ENCODE results near the gene GNG11. TPM values are rescaled to one million over a fixed set of nuclear protein-coding genes. Genes with fewer than 3 reads are reported as not detected.

GNG11 gene
- total and polyA plus RNA-seq, 2 donors (not counting 3 experiments of a cell fraction or from before 2014, with no cell fraction given), result 92.3 to 208 TPM

DNA sequence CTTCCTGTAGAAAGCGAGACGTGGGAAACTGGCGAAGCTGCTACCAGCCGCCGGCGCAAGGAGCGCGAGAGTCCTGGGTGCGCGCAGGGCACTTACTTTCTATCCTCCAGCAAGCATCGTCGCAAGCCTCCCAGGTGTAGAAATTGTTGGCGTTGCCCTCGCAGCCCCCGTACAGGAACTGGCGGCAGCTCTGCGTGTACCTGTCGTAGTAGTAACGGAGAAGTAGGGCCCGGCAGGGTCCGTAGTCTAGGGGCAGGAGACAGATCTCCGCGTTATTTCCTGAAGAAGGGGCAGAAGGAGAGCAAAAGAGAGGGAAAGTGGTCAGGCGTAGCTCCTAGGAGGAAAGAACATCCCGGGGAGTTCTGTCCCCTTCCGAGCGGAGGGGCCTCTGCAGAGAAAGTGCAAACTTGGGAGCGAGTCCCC, 31.5 kb upstream of the GNG11 start:
- peak overlapping the region; percentile 98 for H3K4me2 ChIP-seq (ENCODE audit: insufficient read depth, low read length)
- H3K4me1 ChIP-seq (ENCODE audit: control insufficient read depth, extremely low read depth, insufficient read depth, low read length), result peaks cover 21% of the 10 kb centered on the region
- no peaks in the 10 kb centered on the region for H3K79me2 ChIP-seq (ENCODE audit: control insufficient read depth, insufficient read depth, low read length)
- DNase-seq (ENCODE audit: low read depth, low spot score) (peak; percentile 54), FAIRE-seq (no peak)
- BruUV-seq (replicated peaks), result TSS peak; percentile 51
- TF ChIP-seq FOS (IDR thresholded peaks at IDR 0.05; ENCODE audit: borderline replicate concordance, insufficient read depth, low read length) (no peak), POLR2AphosphoS5 (IDR thresholded peaks at IDR 0.05; ENCODE audit: insufficient read depth, low read depth, low read length) (no peak), POLR2A (IDR thresholded peaks at IDR 0.05; ENCODE audit: low read depth, low read length) (no peak)
- TF ChIP-seq, protein P1, sequence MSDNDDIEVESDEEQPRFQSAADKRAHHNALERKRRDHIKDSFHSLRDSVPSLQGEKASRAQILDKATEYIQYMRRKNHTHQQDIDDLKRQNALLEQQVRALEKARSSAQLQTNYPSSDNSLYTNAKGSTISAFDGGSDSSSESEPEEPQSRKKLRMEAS (IDR thresholded peaks at IDR 0.05; ENCODE audit: insufficient read depth, insufficient read length), result no peak
- peaks cover 0 to 3% of the 10 kb centered on the region in 2 experiments for H3K27me3 ChIP-seq (ENCODE audit: control insufficient read depth in 2 of 2, insufficient read depth in 2 of 2, low read length in 2 of 2)
- POLR2A ChIA-PET, result no interaction called here
- intact Hi-C loops (cut with micrococcal nuclease) (loop anchor here (5.0 kb wide), 1 partner anchor 507 kb away; no protein-coding TSS in a partner anchor), dilution Hi-C loops (cut with MboI; ENCODE audit: extremely low pct_ligation_motif_present, low sequenced_read_pairs) (no loop called here)
- no peaks in the 10 kb centered on the region for H3K36me3 ChIP-seq (ENCODE audit: control insufficient read depth in 2 of 2, extremely low read depth in 1 of 2, insufficient read depth in 2 of 2, low read length in 2 of 2)
- no peaks in the 10 kb centered on the region for H3K9me3 ChIP-seq (replicated peaks; ENCODE audit: control insufficient read depth, insufficient read depth, low read length)
- CTCF ChIA-PET, result interaction anchor here (1.2 to 5.0 kb wide), 4 partner anchors 9 to 197 kb away, joined by 3 to 18 read pairs (median 8); no protein-coding TSS in a partner anchor
- H3K4me3 ChIP-seq (replicated peaks in 1 of 3; ENCODE audit: insufficient read depth in 1 of 3, low read depth in 1 of 3, low read length in 3 of 3), result peak overlapping the region; percentile 63 to 97 (median 82)
- H3K9me1 ChIP-seq (replicated peaks; ENCODE audit: control insufficient read depth, extremely low read depth, insufficient read depth, low read length), result no peaks in the 10 kb centered on the region
- H3K9ac ChIP-seq (replicated peaks; ENCODE audit: extremely low read depth, insufficient read depth, low read length), result peak overlapping the region; percentile 46
- no peaks in the 10 kb centered on the region for H4K20me1 ChIP-seq (replicated peaks; ENCODE audit: control insufficient read depth, extremely low read depth, insufficient read depth, low read length)
- H2AFZ ChIP-seq (ENCODE audit: low read depth, low read length), result peak overlapping the region; percentile 100
- no peak overlapping the region for H3K27ac ChIP-seq (ENCODE audit: insufficient read depth, low read depth, low read length)

DNA sequence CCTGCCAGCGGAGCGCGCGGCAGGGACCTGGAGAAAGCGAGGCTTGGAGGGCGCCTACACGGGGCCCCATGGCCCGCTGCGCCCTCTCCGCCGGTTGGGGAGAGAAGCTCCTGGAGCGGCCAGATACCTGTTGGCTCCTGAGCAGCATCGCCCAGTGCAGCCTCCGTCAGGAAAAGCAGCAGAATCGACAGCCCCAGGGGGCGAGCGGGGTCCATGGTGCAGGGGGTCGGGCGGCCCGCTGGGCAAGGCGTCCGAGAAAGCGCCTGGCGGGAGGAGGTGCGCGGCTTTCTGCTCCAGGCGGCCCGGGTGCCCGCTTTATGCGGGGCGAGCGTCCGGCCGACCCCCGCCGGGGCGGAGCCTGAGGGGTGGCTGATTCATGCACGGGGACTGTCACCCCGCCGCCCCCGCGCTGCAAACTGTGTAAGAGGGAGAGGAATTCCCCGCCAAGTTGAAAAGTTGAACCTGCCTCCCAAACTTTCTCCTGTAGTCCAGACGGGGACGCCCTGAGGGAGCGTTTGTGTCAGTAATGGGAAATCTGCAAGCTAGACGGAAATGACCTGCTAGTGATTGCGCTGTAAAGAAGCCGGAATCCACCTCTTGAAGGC, 31.0 kb upstream of the GNG11 start, which contains the start of gene TFPI2:
TSS of gene TFPI2 (minus strand) at position 290 of the 605 bp plus-strand sequence. CDS start at position 215, 75 bp downstream.
- Histone ChIP-seq H3K4me1 (ENCODE audit: control insufficient read depth, extremely low read depth, insufficient read depth, low read length) (peaks cover 23% of the 10 kb centered on the region), H3K79me2 (ENCODE audit: control insufficient read depth, insufficient read depth, low read length) (no peaks in the 10 kb centered on the region), H3K4me2 (ENCODE audit: insufficient read depth, low read length) (peak within 1 kb of the TSS; percentile 98), H3K27ac (ENCODE audit: insufficient read depth, low read depth, low read length) (no peak within 1 kb of the TSS), H2AFZ (ENCODE audit: low read depth, low read length) (peak within 1 kb of the TSS; percentile 100), H3K9me1 (replicated peaks; ENCODE audit: control insufficient read depth, extremely low read depth, insufficient read depth, low read length) (no peaks in the 10 kb centered on the region), H4K20me1 (replicated peaks; ENCODE audit: control insufficient read depth, extremely low read depth, insufficient read depth, low read length) (no peaks in the 10 kb centered on the region), H3K27me3 (ENCODE audit: control insufficient read depth in 2 of 2, insufficient read depth in 2 of 2, low read length in 2 of 2) (peaks cover 0 to 3% of the 10 kb centered on the region in 2 experiments), H3K36me3 (ENCODE audit: control insufficient read depth in 2 of 2, extremely low read depth in 1 of 2, insufficient read depth in 2 of 2, low read length in 2 of 2) (no peaks in the 10 kb centered on the region), H3K9ac (replicated peaks; ENCODE audit: extremely low read depth, insufficient read depth, low read length) (peak within 1 kb of the TSS; percentile 46), H3K4me3 (replicated peaks in 1 of 3; ENCODE audit: insufficient read depth in 1 of 3, low read depth in 1 of 3, low read length in 3 of 3) (peak within 1 kb of the TSS; percentile 63 to 97 (median 82)), H3K9me3 (replicated peaks; ENCODE audit: control insufficient read depth, insufficient read depth, low read length) (no peaks in the 10 kb centered on the region)
- no TSS peak for BruUV-seq (replicated peaks)
- intact Hi-C loops (cut with micrococcal nuclease), result loop anchor here (5.0 kb wide), 1 partner anchor 507 kb away; no protein-coding TSS in a partner anchor
- dilution Hi-C loops (cut with MboI; ENCODE audit: extremely low pct_ligation_motif_present, low sequenced_read_pairs), result no loop called here
- TF ChIP-seq FOS (IDR thresholded peaks at IDR 0.05; ENCODE audit: borderline replicate concordance, insufficient read depth, low read length) (peak; percentile 26), JUN (IDR thresholded peaks at IDR 0.05; ENCODE audit: borderline replicate concordance, insufficient read depth, insufficient read length, low read depth) (no peak), GATA2 (IDR thresholded peaks at IDR 0.05; ENCODE audit: insufficient read depth, insufficient read length, low read depth, low read length) (no peak), POLR2AphosphoS5 (IDR thresholded peaks at IDR 0.05; ENCODE audit: insufficient read depth, low read depth, low read length) (no peak)
- TF ChIP-seq, protein P2, sequence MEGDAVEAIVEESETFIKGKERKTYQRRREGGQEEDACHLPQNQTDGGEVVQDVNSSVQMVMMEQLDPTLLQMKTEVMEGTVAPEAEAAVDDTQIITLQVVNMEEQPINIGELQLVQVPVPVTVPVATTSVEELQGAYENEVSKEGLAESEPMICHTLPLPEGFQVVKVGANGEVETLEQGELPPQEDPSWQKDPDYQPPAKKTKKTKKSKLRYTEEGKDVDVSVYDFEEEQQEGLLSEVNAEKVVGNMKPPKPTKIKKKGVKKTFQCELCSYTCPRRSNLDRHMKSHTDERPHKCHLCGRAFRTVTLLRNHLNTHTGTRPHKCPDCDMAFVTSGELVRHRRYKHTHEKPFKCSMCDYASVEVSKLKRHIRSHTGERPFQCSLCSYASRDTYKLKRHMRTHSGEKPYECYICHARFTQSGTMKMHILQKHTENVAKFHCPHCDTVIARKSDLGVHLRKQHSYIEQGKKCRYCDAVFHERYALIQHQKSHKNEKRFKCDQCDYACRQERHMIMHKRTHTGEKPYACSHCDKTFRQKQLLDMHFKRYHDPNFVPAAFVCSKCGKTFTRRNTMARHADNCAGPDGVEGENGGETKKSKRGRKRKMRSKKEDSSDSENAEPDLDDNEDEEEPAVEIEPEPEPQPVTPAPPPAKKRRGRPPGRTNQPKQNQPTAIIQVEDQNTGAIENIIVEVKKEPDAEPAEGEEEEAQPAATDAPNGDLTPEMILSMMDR (IDR thresholded peaks at IDR 0.05; ENCODE audit: extremely low read depth in 1 of 2, insufficient read depth in 1 of 2, low read depth in 1 of 2, low read length in 2 of 2), result no peak
- DNase-seq (ENCODE audit: low read depth, low spot score) (peak; percentile 62), FAIRE-seq (peak; percentile 42)
- POLR2A ChIA-PET, result no interaction called here
- CTCF ChIA-PET, result interaction anchor here (1.2 to 5.0 kb wide), 4 partner anchors 8 to 196 kb away, joined by 3 to 18 read pairs (median 8); no protein-coding TSS in a partner anchor
